HG03139 (cell line): Measurements from ENCODE around the gene FGG.

Experiments
- ATAC-seq: cut with Tn5 transposase; IDR thresholded peaks from one replicate; pipeline ENCODE4 v1.9.1; 2021; ENCODE audit not compliant: unreplicated experiment

The FGG gene

DNA sequence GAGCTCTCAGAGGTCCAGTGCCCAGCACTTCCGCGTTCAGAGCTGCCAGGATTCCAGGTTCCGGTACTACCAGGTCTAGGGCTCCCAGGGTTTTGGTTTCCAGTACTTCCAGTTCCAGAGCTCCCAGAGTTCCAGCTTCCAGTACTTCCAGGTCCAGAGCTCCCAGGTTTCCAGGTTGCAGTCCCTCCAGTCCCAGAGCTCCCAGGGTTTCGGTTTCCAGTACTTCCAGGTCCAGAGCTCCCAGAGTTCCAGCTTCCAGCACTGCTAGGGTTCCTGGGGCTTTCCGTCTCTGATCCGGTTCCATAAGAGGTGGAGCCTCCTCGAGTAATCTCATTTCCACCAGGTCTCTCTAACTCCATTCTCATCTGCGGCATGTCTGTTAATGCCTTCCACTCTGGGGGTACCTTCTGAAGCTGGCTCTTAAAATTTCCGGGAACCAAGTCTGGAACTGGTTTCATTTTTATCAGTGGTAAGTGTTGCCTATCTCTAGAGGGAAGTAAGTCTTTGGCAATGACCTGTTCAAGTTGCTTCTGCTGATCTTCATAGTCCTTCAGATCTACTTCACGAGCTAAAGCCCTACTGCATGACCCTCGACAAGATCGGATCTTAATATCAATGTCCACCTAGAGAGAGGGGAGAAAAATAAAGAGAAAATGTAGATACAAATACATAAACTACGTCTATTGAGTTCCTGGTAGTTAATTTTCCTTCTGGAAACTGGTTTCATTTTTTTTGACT is 26.0 kb downstream of the FGG start:
- ATAC-seq, result no peak

DNA sequence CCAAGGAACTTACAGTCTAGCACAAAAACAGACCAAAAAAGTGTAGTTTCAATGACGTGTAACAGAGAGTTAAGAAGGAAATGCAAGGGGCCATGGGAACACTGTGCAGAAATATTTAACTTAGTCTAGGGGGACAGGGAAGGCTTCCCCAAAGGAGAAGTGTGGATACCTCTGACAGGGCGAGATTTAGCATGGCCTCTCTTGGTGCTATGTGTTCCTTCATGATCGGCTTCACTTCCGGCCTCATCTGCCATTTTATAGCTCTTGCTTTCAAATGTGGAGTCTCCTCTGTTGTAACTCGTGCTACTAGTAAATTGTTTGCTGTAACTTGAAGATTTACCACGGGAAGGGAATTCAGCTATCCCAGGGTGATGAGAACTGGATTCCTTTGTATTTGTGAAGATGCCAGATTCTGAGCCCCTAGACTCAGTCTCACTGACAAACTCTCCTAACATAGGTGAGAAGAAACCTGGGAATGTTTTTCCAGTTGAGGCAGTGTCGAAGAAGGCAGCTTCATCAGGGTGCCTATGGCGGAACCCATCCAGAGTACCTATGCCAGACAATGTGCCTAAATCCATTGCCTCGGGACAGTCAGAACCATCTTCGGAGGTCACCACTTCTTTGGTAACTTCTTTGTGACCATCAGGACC is 27.0 kb downstream of the FGG start:
- ATAC-seq, result no peak

DNA sequence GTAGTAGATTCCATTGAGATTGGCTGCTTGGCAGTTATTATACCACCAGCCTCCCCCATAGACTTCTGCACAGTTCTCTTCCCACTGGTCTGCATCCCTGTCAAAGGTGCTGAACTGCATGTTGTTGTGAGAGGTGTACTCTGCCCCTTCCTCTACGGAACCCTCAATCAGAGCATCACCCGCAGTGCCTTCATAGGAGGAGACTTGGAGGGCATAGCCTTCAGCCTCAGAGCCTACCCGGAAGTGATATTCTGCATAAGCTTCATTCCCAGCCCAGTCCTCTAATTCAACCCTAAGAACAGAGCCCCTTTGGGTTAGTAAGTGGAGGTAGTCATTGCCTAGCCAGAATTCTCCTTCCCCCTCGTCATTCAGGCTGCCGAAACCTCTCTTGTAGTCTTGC is 28.2 kb downstream of the FGG start:
- no peak for ATAC-seq

DNA sequence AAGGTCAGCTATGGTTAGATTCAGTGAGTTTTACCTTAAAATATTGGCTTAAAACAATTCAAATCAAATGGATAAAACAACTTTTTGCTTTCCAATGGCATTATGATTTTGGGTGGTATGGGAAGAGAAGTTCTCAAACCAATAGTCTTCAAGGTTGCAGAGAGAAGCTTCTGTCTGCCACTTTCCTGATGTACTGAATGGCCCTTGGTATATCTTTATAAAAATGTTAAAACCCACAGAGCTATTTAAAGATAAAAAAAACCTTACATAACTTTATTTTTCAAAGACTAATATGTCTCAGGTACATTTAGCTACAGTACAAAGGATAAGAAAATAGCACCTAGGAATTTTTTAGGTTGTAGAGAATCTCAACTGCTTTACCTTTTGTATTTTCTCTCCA is 28.8 kb downstream of the FGG start:
- no peak for ATAC-seq

DNA sequence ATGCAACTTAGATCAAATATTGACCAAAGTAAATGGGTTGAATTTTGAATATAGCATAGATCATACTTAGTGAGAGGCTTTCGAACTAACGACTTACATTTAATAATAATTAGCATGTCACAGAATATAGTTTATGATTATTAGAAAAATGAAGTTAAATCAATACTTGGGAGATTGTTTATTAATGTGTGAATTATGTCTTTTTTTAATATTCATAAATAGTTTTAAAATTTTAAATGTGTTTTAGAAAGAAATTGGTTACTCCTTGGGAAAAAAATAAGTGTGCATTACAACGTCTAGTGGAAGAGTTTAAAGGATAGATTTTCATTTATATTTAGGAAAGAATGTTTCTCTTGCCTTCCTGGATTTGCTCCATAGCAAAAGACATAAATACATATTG is 29.2 kb downstream of the FGG start:
- ATAC-seq, result no peak

DNA sequence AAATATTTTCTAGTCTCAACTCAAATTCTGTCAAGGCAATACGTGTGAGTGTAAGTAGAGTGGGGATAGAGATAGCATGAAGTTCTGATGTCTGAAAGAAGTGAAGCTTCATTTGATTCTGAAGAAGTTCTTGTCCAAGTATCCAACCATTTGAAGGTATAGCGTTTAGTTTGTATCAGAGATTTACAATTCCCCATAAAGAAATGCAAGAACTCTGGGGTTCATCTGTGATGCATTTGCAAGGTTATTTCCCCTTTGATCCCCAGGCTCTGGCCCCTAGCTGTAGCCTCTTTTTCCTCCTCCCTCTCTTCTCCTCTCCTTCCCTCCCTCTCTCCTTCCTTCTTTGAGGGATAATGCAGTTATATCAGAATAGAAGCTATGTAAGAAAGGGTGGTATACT is 29.7 kb downstream of the FGG start:
- ATAC-seq, result no peak

DNA sequence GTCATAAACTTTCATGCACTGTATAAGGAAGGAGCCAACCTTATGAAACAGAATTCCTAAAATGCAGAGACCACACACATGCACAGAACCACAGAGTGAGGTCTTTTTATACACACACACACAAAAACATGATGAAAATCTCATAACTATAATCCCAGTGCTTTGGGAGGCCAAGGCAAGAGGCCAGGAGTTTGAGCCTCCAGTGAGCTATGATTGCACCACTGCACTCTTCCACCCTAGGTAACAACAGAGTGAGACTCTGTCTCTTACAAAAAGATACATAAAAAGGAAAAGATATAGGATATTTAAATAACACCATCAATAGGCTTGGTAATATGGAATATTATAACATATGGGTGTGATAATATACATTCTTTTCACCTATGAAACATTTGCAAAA is 32.5 kb downstream of the FGG start:
- no peak for ATAC-seq

DNA sequence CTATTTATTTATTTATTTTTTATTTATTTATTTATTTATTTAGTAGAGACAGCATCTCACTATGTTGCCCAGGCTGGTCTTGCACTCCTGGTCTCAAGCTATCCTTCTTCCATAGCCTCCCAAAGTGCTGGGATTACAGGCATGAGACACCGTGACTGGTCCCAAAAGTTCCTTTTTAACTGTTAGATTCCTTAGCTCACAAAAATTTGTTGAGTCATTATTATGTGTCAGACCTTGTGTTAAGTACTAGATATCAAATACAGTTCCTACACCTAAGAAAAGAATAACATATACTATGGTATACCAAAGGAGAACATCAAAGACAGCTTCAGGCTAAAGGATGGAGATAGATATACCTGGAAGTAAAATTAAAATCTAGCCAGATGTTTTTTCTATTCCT is 33.5 kb downstream of the FGG start:
- no peak for ATAC-seq

DNA sequence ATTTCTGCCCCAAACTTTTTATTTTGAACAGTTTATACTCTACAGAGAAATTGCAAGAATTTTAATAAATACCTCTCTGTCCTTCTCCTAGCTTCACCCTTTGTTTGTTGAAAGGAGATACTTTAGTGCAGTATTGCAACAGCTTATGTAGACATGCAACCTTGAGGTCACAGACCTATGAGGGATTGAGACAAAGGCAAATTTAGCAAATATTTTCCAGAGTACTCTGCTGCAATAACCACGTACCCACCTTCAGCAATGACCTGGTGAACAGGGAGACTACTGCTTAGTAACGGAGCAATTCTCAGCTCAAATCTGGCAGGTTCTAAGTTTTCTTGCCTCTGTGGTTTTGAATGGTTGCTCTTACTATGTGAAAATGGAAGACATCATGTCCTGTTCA is 35.1 kb downstream of the FGG start:
- ATAC-seq, result no peak

DNA sequence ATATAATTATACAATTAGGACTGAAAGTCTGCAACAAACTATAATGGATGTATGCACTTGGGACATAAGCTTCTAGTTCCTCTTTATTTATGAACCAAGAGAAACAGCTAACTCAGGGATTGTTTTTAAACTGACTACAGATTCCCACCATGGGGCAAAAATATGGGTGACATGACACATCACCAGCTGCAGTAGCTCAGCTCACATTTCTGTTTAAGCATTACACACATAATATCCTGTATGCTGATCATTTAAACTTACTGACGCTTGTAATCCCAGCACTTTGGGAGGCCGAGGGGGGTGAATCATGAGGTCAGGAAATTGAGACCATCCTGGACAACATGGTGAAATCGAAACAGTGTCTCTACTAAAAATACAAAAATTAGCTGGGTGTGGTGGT is 38.1 kb downstream of the FGG start:
- ATAC-seq, result no peak

DNA sequence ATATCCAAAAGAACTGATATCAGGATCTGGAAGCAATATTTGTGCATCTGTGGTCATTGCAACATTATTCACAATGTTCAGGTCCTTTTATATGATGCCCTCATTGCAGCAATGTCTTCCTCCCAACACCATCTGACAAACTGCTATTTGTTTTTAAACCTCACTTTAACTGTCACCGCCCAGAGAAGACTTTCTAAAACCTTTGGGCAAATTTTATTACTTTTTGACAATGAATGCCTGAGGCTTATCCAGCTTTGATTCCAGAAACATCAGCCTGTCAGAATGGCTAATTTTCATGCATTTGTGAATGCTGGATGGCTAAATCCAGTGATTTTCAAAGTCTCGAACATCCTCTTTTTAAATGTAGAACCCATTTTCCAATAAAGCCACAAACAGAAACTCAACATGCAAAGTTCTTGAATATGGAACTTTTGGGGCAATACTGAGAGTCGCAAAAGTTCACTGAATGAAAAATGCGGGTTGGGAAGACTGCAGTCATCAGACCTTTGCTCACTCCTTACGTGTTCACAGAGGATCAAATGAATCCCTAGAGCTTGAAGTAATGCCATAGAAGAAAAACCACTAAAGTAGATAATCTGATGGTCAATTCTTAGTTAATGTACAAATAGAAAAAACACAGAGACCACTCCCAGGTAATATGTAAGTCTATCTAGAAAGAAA is 39.1 kb downstream of the FGG start:
- ATAC-seq, result no peak

DNA sequence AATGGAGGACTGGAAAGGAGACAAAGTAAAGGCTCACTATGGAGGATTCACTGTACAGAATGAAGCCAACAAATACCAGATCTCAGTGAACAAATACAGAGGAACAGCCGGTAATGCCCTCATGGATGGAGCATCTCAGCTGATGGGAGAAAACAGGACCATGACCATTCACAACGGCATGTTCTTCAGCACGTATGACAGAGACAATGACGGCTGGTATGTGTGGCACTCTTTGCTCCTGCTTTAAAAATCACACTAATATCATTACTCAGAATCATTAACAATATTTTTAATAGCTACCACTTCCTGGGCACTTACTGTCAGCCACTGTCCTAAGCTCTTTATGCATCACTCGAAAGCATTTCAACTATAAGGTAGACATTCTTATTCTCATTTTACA is 42.9 kb downstream of the FGG start:
- no peak for ATAC-seq

DNA sequence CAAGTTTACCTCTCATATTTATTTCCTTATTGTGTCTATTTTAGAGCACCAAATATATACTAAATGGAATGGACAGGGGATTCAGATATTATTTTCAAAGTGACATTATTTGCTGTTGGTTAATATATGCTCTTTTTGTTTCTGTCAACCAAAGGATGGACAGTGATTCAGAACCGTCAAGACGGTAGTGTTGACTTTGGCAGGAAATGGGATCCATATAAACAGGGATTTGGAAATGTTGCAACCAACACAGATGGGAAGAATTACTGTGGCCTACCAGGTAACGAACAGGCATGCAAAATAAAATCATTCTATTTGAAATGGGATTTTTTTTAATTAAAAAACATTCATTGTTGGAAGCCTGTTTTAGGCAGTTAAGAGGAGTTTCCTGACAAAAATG is 43.4 kb downstream of the FGG start:
- ATAC-seq, result no peak

DNA sequence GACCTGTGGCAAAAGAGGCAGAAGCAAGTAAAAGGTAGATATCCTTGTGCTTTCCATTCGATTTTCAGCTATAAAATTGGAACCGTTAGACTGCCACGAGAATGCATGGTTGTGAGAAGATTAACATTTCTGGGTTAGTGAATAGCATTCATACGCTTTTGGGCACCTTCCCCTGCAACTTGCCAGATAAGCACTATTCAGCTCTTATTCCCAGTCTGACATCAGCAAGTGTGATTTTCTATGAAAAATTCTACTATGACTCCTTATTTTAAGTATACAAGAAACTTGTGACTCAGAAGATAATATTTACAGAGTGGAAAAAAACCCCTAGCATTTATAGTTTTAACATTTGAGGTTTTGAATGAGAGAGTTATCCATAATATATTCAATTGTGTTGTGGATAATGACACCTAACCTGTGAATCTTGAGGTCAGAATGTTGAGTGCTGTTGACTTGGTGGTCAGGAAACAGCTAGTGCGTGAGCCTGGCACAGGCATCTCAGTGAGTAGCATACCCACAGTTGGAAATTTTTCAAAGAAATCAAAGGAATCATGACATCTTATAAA is 45.7 kb downstream of the FGG start:
- no peak for ATAC-seq

DNA sequence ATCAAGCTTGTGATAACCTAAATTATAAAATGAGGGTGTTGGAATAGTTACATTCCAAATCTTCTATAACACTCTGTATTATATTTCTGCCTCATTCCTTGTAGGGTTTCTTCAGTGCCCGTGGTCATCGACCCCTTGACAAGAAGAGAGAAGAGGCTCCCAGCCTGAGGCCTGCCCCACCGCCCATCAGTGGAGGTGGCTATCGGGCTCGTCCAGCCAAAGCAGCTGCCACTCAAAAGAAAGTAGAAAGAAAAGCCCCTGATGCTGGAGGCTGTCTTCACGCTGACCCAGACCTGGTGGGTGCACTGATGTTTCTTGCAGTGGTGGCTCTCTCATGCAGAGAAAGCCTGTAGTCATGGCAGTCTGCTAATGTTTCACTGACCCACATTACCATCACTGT is 46.8 kb downstream of the FGG start:
- no peak for ATAC-seq

DNA sequence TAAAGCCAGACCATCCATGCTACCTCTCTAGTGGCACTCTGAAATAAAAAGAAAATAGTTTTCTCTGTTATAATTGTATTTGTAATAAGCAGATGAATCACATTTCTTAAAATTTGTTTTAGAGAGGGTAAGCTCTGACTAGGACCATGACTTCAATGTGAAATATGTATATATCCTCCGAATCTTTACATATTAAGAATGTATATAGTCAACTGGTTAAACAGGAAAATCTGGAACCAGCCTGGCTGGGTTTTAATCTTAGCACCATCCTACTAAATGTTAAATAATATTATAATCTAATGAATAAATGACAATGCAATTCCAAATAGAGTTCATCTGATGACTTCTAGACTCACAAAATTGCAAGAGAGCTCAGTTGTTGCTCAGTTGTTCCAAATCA is 48.1 kb downstream of the FGG start:
- ATAC-seq, result no peak

DNA sequence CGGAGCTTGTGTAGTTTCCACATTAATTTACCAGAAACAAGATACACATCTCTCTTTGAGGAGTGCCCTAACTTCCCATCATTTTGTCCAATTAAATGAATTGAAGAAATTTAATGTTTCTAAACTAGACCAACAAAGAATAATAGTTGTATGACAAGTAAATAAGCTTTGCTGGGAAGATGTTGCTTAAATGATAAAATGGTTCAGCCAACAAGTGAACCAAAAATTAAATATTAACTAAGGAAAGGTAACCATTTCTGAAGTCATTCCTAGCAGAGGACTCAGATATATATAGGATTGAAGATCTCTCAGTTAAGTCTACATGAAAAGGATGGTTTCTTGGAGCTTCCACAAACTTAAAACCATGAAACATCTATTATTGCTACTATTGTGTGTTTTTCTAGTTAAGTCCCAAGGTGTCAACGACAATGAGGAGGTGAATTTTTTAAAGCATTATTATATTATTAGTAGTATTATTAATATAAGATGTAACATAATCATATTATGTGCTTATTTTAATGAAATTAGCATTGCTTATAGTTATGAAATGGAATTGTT is 49.7 kb downstream of the FGG start, which contains the start of gene FGB:
TSS of gene FGB (plus strand) at position 315 of the 558 bp plus-strand sequence. CDS start at position 323, 8 bp downstream.
- no peak for ATAC-seq

DNA sequence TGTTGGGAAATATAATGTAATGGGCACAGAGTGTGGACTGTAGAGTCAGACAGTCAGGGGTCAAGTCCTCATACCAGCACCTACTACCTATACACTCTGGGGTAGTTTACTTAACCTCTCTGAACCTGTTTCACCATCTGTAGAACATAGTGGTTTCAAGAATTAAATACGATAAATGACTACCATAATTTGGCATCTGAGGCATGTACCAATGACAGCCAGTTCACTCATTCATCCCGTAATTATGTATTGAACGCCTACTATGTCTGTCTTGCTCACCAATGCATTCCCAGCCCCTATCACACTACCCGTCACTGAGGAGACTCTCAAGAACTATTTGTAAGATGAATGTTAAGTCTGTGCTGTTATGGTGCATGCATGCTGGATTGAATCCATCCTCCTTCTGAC is 51.6 kb downstream of the FGG start:
- no peak for ATAC-seq

DNA sequence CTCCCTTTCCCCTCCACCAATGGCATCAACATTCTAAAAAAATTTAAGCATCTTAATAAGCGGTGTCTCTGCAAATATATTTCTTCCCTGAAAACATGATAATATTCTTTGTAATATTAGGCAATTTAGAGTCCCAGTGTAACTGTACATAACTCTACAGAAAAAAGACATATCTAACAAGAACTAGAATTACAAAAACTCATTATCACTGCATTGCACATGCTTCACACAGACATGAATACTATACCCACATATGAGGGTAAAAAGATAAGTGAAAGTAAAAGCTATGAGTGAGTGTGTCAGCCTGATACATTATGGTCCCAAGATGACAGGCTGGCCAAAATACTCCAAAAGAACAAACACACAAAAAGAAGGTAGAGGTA is 52.0 kb downstream of the FGG start:
- ATAC-seq, result no peak

DNA sequence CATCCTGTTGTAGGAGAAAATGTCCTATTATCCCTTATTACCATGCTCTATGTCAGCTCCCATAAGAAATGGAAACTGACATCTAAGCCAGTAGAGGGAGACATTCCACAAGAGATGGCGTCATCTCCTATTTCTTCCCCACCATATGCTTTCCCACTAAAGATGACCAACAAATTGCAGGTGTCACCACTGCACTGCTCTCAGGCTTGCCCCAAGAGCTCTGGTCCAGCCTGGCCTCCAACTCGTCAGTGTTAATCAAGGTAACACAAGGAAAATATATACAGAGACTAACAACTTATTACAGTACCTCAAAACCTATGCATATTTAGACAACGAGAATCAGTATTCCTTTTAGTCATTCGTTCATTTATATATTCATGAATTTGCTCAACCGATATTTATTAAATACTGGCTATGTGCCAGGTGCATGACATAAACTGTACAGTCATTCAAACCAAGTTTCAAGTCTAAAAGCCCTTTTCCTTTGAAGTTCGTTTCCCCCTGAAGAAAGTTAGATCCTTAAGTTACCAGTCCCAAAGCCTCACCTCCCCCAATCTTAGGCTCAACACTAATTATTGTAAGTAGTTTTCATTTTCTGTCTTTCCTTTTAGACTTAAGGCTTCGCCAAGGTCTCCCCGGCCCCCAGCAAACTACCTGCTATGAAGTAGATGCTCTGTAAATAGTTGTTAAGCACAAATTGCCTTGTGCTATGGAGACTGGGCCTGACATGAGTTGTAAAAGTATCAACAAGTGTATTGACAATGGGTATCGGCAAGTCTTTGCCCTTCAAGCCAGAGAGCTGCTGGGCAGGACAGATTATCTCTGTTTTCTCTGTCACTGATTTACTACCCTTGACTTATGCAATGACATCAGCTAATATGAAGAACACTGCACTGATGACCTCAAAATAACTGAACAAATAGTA is 52.7 kb downstream of the FGG start:
- ATAC-seq, result peak; percentile 66

DNA sequence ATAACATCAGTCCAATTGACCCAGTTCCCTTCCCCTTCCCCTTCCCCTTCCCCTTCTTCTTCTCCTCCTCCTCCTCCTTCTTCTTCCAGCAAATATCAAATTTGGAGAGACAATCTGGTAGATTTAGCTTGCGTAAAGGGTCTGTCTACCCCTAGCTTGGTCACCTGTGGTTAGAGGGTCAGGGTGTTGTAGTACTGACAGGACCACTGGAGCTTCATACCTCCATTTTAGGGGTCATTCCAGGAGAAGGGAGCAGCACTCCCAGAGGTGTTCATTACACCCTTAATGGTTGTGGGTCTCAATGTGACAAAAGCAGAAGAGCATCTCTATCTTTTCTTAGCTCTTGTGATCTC is 53.3 kb downstream of the FGG start:
- ATAC-seq, result peak; percentile 8
